IPS-15b (cell line): ENCODE measurements around the gene COLEC11.

Experiments used
- H3K27me3 ChIP-seq: one replicate; pipeline ENCODE4 v1.6.1; 2013; ENCODE audit warnings: low read length; ENCODE audit not compliant: control insufficient read depth, insufficient read depth
- H3K36me3 ChIP-seq: one replicate; pipeline ENCODE4 v1.6.1; 2013; ENCODE audit warnings: low read length; ENCODE audit not compliant: control insufficient read depth, insufficient read depth
- H3K4me1 ChIP-seq: one replicate; pipeline ENCODE4 v1.6.1; 2013; ENCODE audit warnings: mild to moderate bottlenecking, low read length; ENCODE audit not compliant: control insufficient read depth, insufficient read depth
- H3K4me3 ChIP-seq: one replicate; pipeline ENCODE4 v1.5.1; 2013; ENCODE audit warnings: low read depth, low read length
- H3K9ac ChIP-seq: one replicate; pipeline ENCODE4 v1.6.1; 2013; ENCODE audit warnings: low read depth, mild to moderate bottlenecking, low read length
- H3K9me3 ChIP-seq: one replicate; pipeline ENCODE4 v1.6.1; 2013; ENCODE audit warnings: mild to moderate bottlenecking, low read length; ENCODE audit not compliant: control insufficient read depth, insufficient read depth

COLEC11 gene

DNA sequence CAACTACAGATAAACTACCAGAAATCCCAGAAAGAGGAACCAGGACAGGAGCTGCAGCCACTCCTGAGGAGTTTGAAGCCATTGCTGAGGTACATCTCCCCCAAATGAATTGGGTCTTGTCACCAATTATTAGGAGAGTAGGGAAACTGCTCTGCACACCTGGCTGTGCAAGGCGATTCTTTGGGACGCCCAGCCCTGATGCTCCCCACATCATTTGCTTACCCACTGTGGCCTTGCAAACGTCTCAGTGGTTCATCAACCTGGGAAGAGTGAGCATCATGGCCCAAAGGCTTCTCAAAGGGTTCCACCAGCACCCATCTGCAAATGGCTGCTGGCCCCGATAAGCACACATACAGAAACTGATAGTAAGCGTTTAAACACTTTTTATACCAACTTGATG lies 86.7 kb downstream of the COLEC11 start:
- H3K9ac ChIP-seq: no peak overlapping the region
- H3K4me3 ChIP-seq: no peak overlapping the region
- H3K36me3 ChIP-seq: no peaks in the 10 kb centered on the region
- no peaks in the 10 kb centered on the region for H3K9me3 ChIP-seq
- no peaks in the 10 kb centered on the region for H3K4me1 ChIP-seq
- H3K27me3 ChIP-seq: no peaks in the 10 kb centered on the region

DNA sequence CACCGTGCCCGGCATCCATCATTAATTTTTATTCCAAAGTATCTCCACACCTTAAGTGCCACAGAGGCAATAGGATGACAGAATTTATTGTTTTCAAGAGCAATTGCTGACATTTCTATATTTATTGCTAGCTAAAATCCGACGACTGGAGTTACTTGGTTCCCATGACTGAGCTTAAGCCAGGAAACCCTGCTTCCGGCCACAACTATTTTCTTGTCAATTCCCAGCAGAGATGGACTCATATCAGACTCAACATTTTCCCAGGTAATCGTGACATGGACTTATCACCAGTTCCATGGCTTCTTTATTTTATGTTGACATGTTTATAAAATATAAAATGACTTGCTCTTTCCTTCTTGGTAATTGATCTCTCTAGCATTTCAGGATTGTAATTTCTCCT lies 87.9 kb downstream of the COLEC11 start:
- H3K4me1 ChIP-seq: no peaks in the 10 kb centered on the region
- no peak overlapping the region for H3K9ac ChIP-seq
- no peaks in the 10 kb centered on the region for H3K36me3 ChIP-seq
- no peak overlapping the region for H3K4me3 ChIP-seq
- no peaks in the 10 kb centered on the region for H3K27me3 ChIP-seq
- no peaks in the 10 kb centered on the region for H3K9me3 ChIP-seq

GRCh38 chr2:3683748-3684454 lies 89.0 kb downstream of the COLEC11 start:
- Histone ChIP-seq H3K4me3 (no peak overlapping the region), H3K4me1 (no peaks in the 10 kb centered on the region), H3K9me3 (no peaks in the 10 kb centered on the region), H3K36me3 (no peaks in the 10 kb centered on the region), H3K9ac (no peak overlapping the region), H3K27me3 (no peaks in the 10 kb centered on the region)

DNA sequence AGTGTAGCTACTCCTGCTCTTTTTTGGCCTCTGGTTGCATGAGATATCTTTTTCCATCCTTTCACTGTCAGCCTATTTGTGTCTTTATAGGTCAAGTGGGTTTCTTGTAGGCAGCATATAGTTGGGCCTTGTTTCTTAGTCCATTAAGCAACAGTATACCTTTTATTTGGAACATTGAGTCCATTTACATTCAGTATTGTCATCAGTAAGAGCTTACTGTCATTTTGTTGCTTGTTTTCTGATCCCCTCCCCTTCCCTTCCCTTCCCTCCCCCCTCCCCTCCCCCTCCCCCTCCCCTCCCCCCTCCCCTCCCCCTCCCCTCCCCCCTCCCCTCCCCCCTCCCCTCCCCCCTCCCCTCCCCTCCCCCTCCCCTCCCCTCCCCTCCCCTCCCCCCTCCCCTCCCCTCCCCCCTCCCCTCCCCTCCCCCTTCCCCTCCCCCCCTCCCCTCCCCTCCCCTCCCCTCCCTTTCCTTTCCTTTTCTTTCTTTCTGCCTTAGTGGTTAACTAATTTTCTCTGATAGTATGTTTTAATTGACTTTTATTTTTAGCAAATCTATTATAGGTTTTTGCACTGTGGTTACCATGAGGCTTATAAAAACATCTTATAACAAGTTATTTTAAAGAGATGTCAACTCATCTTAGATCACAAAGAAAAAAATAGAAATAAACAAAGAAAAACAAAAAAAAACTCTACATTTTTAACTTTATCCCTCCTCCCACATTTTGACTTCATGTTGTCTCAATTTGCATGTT lies 95.3 kb downstream of the COLEC11 start:
- no peaks in the 10 kb centered on the region for H3K9me3 ChIP-seq
- H3K4me1 ChIP-seq: no peaks in the 10 kb centered on the region
- H3K27me3 ChIP-seq: no peaks in the 10 kb centered on the region
- no peaks in the 10 kb centered on the region for H3K36me3 ChIP-seq
- no peak overlapping the region for H3K4me3 ChIP-seq
- no peak overlapping the region for H3K9ac ChIP-seq

- H3K4me3 ChIP-seq: no peak overlapping the region
- H3K4me1 ChIP-seq: no peaks in the 10 kb centered on the region
- H3K36me3 ChIP-seq: no peaks in the 10 kb centered on the region
Measured at GRCh38 chr2:3692375-3692774, 97.5 kb downstream of the COLEC11 start.

More at GRCh38 chr2:3692375-3692774, 97.5 kb downstream of the COLEC11 start:
- Histone ChIP-seq H3K27me3 (no peaks in the 10 kb centered on the region), H3K9ac (no peak overlapping the region), H3K9me3 (no peaks in the 10 kb centered on the region)
